DOHH2 (cell line): Measurements from ENCODE around the gene PLTP.

Experiments
- EZH2phosphoT487 ChIP-seq: fragments of 200-600 bp; sonication (generic); IDR thresholded peaks from 2 replicates; pipeline ENCODE4 v1.6.1; 2017; ENCODE audit warnings: borderline replicate concordance, mild to moderate bottlenecking, antibody characterized with exemption, low read length, moderate library complexity, mixed read lengths
- TF ChIP-seq, protein P1 (sequence below): fragments of 200-600 bp; sonication (generic); IDR thresholded peaks from one replicate; pipeline ENCODE4 v1.5.1; 2014; ENCODE audit warnings: antibody characterized with exemption, mild to moderate bottlenecking, low read depth, low read length; ENCODE audit not compliant: poor library complexity, severe bottlenecking

DNA sequence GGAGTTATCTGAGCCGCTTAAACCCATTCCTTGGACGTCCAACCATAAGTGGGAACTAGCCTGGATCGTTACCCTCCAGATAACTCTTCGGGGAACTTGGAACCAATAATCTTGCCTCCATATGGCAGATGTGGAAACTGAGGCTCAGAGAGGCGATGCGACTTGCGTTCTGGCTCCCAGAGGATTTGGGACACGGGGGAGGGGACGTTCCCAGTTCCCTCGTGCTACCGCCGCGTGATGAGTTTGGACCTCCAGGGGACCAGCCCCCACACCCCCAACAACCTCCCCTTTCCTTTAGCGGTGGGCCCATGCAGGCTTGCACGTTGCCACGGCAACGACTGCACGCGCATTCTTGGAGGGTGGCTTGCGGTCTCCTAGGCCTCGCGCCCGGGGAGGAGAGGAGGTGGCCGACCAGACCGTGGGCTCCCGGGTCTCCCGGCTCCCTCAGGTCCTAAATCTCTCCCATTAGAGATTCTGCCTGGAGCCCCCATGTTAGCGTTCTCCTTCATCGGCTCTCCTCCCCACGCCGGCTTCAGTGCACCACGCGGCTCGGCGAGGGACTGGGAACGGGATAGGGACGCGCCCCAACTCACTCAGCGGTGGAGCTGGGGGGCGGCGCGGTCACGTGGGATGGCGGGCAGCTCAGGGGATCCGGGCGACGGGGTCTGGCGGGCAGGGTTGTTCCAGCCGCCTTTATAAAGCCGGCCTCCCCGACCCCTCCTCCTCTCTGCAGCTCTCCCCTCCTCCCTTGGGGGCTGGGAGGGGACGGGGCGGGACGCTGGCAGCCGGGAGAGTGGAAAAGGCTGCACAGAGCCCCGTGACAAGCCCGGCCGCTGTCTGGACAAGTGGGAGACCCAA is at the start of gene PLTP:
- TF ChIP-seq, protein P1, sequence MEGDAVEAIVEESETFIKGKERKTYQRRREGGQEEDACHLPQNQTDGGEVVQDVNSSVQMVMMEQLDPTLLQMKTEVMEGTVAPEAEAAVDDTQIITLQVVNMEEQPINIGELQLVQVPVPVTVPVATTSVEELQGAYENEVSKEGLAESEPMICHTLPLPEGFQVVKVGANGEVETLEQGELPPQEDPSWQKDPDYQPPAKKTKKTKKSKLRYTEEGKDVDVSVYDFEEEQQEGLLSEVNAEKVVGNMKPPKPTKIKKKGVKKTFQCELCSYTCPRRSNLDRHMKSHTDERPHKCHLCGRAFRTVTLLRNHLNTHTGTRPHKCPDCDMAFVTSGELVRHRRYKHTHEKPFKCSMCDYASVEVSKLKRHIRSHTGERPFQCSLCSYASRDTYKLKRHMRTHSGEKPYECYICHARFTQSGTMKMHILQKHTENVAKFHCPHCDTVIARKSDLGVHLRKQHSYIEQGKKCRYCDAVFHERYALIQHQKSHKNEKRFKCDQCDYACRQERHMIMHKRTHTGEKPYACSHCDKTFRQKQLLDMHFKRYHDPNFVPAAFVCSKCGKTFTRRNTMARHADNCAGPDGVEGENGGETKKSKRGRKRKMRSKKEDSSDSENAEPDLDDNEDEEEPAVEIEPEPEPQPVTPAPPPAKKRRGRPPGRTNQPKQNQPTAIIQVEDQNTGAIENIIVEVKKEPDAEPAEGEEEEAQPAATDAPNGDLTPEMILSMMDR, result no peak
- TF ChIP-seq EZH2phosphoT487, result no peak
